GM18861 (cell line): ENCODE results near the gene TMEM132C.
A peak's percentile ranks its signal among the peaks of the same experiment; 100 is the strongest.
"Not testable (repeated sequence)": the region's sequence is repeated elsewhere in the genome, so short reads cannot be mapped to it uniquely, and the experiment has no call there.

Source experiments
- ATAC-seq: cut with Tn5 transposase; IDR thresholded peaks from one replicate; pipeline ENCODE4 v1.9.1; 2021; ENCODE audit not compliant: unreplicated experiment

The TMEM132C gene

GRCh38 chr12:128604219-128604618 lies 337.2 kb downstream of the TMEM132C start:
- ATAC-seq = not testable (repeated sequence)

DNA sequence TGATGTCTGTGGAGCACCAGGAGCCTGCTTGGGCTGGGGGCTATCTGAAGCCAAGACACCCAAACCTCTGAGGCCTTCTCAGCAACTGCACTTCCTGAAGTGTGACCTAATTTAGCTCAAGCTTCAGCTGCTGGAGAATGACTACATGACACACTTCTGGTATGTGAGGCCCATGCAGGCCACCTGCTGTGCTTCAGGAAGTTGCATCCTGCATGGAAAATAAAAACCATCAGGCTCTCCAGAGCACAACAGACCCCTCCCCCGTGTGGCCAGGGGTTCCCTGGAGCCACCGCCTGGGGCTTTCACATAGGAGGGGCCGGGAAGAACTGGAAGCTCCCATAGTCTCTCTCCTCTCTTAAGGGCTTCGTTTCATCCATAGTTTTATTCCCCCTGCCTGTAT lies 339.1 kb downstream of the TMEM132C start:
- ATAC-seq = no peak

DNA sequence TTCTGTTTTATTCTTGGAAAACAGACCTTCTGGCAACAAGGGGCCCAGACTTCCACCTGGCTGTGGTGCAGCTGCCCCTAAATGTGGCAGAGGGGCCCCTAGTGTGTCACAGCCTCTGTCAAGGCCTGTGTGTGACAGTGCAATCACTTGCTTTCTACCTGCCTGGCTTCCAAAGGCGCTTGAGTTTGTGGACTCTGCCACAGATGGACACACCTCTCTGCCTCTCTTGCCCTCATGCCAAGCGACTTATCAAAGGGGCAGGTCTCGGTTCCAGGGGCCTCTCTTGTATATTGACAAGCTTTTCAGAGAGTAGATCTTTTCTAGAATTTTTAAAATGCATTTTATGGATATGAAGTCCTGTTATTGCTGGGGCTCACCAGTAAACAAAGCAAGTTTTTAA lies 339.6 kb downstream of the TMEM132C start:
- ATAC-seq = no peak

GRCh38 chr12:128606970-128607369 lies 340.0 kb downstream of the TMEM132C start:
- ATAC-seq = no peak

DNA sequence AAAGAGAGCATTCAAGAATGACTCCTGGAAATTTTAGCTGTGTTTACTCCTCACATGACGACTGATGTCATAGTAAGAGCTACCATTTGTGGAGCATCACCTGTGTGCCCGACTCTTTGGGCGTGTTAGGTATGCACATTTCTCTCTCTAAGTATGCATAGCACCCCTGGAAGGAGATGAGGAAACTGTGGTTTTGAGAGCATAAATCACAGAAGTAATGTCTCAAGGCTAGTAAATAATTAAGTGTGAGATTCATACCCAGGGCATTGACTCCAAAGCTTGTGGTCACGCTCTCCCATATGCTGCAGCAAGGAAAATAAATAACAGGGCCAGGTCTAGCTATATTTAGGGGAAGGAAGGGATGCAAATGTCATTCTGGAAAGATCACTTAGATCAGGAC lies 340.7 kb downstream of the TMEM132C start:
- ATAC-seq = no peak

DNA sequence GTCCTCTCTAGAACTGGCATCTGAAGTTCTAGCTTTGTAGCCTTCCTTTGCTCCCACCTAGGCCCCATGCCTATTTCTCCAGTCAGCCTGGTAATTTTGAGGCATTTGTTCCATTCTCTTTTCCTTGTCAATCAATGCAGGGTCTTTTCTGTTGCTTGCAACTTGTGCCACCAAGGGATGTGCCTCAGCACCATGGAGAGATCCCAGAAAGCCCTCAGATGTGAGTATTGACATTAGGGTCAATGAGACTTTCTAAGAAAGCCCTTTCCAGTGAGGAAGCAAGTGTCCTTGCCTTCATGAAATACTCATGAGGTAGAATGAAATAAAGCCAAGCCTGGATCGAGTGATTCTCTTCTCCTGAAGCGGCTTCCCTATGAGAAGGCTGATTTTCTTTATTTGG lies 342.9 kb downstream of the TMEM132C start:
- no peak for ATAC-seq

DNA sequence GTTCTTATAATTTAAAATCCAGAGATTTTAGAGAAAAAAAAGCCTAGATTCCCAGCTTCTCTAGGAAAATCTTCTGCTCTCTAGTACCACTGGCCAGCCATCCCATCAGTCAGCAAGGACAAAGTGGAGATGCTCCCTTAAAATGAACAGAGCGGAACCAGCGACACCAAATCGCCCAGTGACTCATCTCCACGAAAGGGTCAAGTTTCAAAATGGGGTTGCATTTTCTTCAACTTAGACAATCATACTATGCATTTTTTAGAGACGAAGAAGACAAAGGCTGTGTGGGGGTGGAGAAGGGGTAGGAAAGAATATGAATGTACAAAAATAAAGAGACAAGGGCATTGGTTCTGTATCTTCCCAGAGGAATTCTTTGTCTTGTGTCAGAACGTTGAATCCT lies 344.8 kb downstream of the TMEM132C start:
- ATAC-seq = no peak

- ATAC-seq = no peak
Observed at GRCh38 chr12:128612150-128612850, 345.3 kb downstream of the TMEM132C start.

GRCh38 chr12:128613837-128614590 lies 347.0 kb downstream of the TMEM132C start:
- no peak for ATAC-seq

GRCh38 chr12:128617304-128617833 lies 350.4 kb downstream of the TMEM132C start:
- ATAC-seq = no peak

DNA sequence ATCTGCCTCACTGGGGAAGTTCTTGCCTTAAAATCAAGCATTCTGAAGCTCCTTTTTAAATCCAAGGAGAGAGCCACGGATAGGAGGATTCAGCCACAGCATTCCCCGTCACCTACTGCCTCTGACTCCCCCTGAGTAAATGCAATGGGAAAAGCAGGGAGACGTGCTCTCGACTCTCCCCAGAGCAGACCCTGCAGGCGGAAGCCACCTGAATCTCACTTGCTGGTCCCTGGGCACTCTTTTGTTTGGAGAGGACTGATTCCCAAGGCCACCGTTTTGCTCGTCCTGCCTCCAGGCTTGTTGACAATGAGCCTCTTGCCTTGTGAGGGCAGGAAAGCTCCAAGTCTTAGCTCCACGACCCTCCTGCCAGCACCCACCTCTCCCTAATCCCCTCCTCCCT lies 352.3 kb downstream of the TMEM132C start:
- ATAC-seq = no peak

DNA sequence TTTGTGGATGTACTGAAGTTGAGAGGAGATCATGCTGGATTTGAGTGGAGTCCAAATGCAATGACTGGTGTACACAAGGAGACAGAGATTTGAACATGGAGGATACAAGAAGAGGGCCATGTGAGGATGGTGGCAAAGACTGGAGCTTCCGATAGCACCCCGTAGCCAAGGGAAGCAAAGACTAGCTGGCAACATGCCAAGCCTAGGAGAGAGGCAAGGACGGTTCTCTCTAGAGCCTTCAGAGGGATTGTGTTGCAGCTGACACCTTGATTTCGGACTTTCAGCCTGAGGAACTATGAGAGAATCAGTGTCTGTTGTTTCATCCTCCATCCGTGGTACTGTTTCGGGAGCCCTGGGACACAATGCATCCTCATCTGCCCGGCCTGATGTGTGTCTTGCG lies 354.3 kb downstream of the TMEM132C start:
- ATAC-seq = no peak

- ATAC-seq = no peak
Observed at GRCh38 chr12:128623748-128624147, 356.8 kb downstream of the TMEM132C start.

DNA sequence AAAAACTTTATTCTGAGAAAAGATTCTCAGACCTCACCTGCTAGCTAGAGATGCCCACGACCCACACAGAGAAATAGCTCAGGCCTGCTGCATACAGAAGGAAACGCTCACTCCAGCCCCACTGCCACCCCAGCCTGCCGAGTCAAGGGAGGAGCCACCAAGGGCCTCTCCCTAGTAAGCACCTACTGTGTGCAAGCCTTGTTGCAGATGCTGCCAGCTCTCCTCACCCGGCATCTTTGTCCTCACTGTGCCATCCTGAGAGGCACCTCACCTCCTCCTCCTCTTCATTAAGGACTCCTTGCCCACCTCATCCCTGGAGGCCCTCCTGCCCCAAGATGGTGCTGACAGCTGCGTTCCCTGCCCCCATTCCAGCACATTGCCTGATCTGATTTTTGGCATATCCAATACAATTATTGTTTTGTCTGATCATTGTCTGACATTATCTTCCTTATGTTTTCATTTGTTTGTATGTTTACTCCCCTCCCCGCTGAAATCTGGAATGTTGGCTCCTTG lies 359.9 kb downstream of the TMEM132C start:
- no peak for ATAC-seq

- no peak for ATAC-seq
Observed at GRCh38 chr12:128627659-128628058, 360.7 kb downstream of the TMEM132C start.

DNA sequence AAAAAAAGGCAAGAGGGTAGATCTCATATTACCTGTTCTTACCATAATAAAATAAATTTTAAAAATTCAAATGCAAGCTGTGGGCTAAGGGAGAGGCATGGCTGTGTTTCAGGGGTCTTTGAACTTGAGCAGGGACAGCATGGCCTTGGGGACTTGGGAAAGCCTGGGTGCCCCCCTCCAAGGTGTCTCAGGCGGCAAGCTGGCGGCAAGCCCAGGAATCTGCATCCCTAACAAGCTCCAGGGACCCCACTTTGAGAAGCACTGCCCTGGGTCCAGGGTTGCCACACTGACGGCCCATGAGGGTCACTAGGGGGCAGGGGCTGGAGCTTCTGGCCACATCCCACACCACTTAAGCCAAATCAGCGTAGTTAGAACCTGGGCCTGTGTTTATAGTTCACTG lies 363.0 kb downstream of the TMEM132C start:
- ATAC-seq = no peak

GRCh38 chr12:128637642-128638606 lies 371.0 kb downstream of the TMEM132C start:
- ATAC-seq = peak; percentile 93

- no peak for ATAC-seq
Observed at GRCh38 chr12:128639089-128639488, 372.1 kb downstream of the TMEM132C start.

DNA sequence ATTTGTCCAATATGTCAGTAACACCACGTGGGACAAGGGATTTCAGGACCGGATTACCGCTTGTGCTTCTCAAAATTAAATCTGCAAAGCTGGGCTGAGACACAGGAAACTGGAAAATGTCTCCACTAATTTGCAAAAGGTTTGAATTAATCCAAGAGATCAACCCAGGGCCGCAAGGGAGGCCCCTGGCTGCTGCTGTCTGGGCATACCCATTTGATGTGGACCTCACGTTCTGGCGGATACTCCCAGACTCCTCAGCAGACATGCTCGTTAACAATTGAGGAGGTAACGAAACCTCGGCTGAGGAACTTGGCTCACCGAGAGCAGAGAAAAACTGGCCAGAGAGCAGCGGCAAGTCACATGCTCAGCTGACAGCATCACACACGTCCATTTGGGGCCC lies 376.2 kb downstream of the TMEM132C start:
- no peak for ATAC-seq

DNA sequence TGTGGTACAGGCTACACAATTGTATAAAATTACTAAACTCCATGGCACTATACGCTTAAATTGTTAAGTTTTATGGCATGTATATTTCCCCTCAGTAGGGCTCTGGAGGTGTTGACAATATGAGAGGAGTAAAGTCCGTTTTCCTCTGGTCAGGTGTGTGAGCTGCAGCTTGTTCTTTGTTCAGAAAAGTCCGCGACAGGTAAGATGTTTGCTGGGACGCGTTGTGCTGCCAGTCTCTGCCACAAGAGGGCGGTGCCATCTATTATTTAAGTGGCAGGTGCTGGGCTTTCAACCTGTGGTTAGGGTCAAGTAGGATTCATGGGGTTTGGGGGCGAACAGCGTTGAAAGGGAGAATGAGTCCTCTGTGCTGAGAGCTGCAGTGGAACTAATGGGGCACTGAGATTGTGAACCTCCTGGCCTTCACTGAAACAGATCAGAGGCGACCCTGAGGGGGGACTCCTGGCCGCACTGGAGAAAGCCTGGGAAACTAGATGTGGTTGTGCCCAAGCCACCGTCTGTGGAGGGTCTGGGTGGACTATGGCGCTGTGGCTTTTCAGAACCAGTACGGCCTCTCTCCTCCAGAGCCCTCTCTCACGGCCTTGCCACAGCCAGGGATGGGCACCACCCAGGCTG lies 377.8 kb downstream of the TMEM132C start:
- ATAC-seq = no peak
